ENCODE data around the gene HECA.
"Not testable (repeated sequence)": the region's sequence is repeated elsewhere in the genome, so short reads cannot be mapped to it uniquely, and the experiment has no call there.

The HECA gene

GRCh38 chr6:139186242-139186641, 51.4 kb downstream of the HECA start:
- H3K9me3 Mint-ChIP-seq: no peaks in the 10 kb centered on the region
- H3K27ac Mint-ChIP-seq: no peak overlapping the region
- H3K36me3 Mint-ChIP-seq (ENCODE audit: low read depth): peaks cover 16% of the 10 kb centered on the region
- H3K4me3 Mint-ChIP-seq: no peak overlapping the region
- H3K27me3 Mint-ChIP-seq (ENCODE audit: low read depth): no peaks in the 10 kb centered on the region
- no peak for DNase-seq (ENCODE audit: low spot score)
- H3K4me1 Mint-ChIP-seq (ENCODE audit: low read depth): peaks cover 25% of the 10 kb centered on the region

DNA sequence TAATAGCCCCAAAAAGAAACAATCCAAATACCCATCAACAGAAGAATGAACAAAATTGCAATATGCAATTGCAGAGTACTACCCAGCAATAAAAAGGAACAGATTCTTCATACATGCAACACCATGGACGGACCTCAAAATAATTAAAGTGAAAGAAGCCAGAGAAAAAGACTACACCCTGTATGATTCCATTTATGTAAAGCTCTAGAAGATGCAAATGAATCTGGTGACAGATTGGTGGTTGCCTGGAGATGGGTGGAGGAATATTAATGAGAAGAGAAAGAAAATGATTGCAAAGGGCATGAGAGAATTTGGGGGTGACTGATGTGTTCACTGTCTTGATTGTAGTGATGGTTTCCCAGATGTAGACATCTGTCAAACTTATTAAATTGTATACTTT, 51.8 kb downstream of the HECA start:
- H3K27ac Mint-ChIP-seq: peak overlapping the region; percentile 42
- H3K27me3 Mint-ChIP-seq (ENCODE audit: low read depth): no peaks in the 10 kb centered on the region
- peaks cover 25% of the 10 kb centered on the region for H3K4me1 Mint-ChIP-seq (ENCODE audit: low read depth)
- DNase-seq (ENCODE audit: low spot score): no peak
- H3K4me3 Mint-ChIP-seq: no peak overlapping the region
- peaks cover 13% of the 10 kb centered on the region for H3K36me3 Mint-ChIP-seq (ENCODE audit: low read depth)
- H3K9me3 Mint-ChIP-seq: no peaks in the 10 kb centered on the region

GRCh38 chr6:139187489-139187888, 52.6 kb downstream of the HECA start:
- no peaks in the 10 kb centered on the region for H3K9me3 Mint-ChIP-seq
- no peaks in the 10 kb centered on the region for H3K27me3 Mint-ChIP-seq (ENCODE audit: low read depth)
- peaks cover 6% of the 10 kb centered on the region for H3K36me3 Mint-ChIP-seq (ENCODE audit: low read depth)
- no peak overlapping the region for H3K27ac Mint-ChIP-seq
- H3K4me1 Mint-ChIP-seq (ENCODE audit: low read depth): peaks cover 25% of the 10 kb centered on the region
- no peak overlapping the region for H3K4me3 Mint-ChIP-seq
- no peak for DNase-seq (ENCODE audit: low spot score)

DNA sequence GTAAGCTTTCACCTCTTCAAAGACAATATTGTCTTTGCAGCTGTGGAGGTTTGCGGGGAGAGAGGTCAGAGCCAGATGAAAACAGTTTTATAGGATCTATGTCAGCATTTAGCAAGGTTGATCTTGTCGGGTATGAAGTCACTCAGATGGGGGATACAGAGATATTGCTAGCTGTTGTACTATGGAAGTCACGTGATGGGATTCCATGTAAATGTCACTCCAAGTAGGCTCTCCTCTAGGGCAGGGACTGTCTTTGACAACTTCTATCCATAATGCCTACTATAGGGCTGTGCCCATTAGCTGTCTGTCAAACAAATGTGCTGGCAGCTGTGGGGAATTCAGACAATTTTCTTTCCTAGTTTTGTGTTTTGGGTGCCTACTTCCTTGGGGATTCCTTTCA, 54.8 kb downstream of the HECA start:
- H3K4me1 Mint-ChIP-seq (ENCODE audit: low read depth): peaks cover 19% of the 10 kb centered on the region
- DNase-seq (ENCODE audit: low spot score): no peak
- H3K27me3 Mint-ChIP-seq (ENCODE audit: low read depth): no peaks in the 10 kb centered on the region
- no peaks in the 10 kb centered on the region for H3K9me3 Mint-ChIP-seq
- H3K4me3 Mint-ChIP-seq: no peak overlapping the region
- H3K36me3 Mint-ChIP-seq (ENCODE audit: low read depth): peaks cover 4% of the 10 kb centered on the region
- no peak overlapping the region for H3K27ac Mint-ChIP-seq

GRCh38 chr6:139194740-139195139, 59.9 kb downstream of the HECA start:
- no peaks in the 10 kb centered on the region for H3K27me3 Mint-ChIP-seq (ENCODE audit: low read depth)
- H3K27ac Mint-ChIP-seq: no peak overlapping the region
- no peak for DNase-seq (ENCODE audit: low spot score)
- H3K4me1 Mint-ChIP-seq (ENCODE audit: low read depth): peaks cover 1% of the 10 kb centered on the region
- no peaks in the 10 kb centered on the region for H3K36me3 Mint-ChIP-seq (ENCODE audit: low read depth)
- H3K9me3 Mint-ChIP-seq: no peaks in the 10 kb centered on the region
- H3K4me3 Mint-ChIP-seq: no peak overlapping the region

DNA sequence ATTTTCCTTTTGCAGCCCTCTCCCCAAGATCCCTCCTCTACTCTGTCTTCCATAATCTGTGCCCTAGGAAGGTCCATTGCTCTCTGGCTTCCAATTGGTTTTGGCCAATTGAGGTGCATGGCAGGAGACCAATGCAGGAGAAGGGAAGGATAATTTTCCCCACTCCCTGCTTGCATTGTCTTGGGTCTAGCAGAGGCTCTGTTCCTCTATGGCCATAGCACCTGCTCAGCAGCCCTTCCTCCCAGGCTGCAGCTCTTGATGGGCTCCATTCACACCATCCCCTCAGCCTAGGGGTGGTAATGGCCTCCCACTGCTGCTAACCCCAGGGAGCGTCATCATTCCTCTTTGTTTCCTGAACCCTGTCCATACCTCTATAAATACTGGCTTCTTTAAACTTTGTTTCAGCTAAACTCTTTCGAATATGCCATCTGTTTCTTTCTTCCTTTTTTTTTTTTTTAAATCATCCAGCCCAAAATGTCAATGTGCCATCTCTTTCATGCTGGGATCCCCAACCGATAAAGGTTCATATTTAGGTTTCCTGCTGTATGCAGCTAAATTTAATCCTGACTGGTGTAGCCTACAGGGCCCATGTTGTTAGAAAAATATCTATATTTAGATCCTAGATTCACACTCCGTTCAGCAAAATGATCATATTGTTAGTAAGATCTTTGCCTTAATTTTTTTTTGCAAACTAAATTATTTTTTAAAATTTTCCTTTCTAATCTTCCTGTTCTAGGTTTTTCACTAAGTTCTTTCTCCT, 63.8 kb downstream of the HECA start:
- H3K4me3 Mint-ChIP-seq: no peak overlapping the region
- H3K27me3 Mint-ChIP-seq (ENCODE audit: low read depth): no peaks in the 10 kb centered on the region
- H3K27ac Mint-ChIP-seq: no peak overlapping the region
- H3K4me1 Mint-ChIP-seq (ENCODE audit: low read depth): peaks cover 1% of the 10 kb centered on the region
- H3K9me3 Mint-ChIP-seq: peaks cover 5% of the 10 kb centered on the region
- DNase-seq (ENCODE audit: low spot score): no peak
- peaks cover 2% of the 10 kb centered on the region for H3K36me3 Mint-ChIP-seq (ENCODE audit: low read depth)

- no peaks in the 10 kb centered on the region for H3K27me3 Mint-ChIP-seq (ENCODE audit: low read depth)
- H3K36me3 Mint-ChIP-seq (ENCODE audit: low read depth): peaks cover 3% of the 10 kb centered on the region
- DNase-seq (ENCODE audit: low spot score): no peak
- H3K4me1 Mint-ChIP-seq (ENCODE audit: low read depth): peaks cover 1% of the 10 kb centered on the region
- H3K9me3 Mint-ChIP-seq: peaks cover 14% of the 10 kb centered on the region
- H3K27ac Mint-ChIP-seq: no peak overlapping the region
- H3K4me3 Mint-ChIP-seq: no peak overlapping the region
Observed at GRCh38 chr6:139201378-139201777, 66.5 kb downstream of the HECA start.

DNA sequence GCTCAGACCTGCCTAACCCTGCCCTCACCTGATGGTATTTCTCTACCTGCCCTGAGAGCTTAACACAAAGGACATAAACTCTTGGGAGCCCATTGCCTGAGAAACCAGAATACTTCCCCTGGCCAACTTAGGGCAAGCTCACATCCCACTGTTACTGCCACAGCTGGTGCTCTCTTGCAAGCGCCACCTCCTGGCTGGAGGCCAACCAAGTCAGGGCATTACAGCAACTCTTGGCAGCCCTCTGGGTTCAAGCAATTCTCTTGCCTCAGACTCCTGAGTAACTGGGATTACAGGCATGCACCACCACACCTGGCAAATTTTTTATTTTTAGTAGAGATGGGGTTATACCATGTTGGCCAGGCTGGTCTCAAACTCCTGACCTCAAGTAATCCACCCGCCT, 70.1 kb downstream of the HECA start:
- H3K27ac Mint-ChIP-seq: no peak overlapping the region
- peaks cover 12% of the 10 kb centered on the region for H3K36me3 Mint-ChIP-seq (ENCODE audit: low read depth)
- H3K4me1 Mint-ChIP-seq (ENCODE audit: low read depth): no peaks in the 10 kb centered on the region
- no peak for DNase-seq (ENCODE audit: low spot score)
- H3K27me3 Mint-ChIP-seq (ENCODE audit: low read depth): no peaks in the 10 kb centered on the region
- peaks cover 45% of the 10 kb centered on the region for H3K9me3 Mint-ChIP-seq
- no peak overlapping the region for H3K4me3 Mint-ChIP-seq

- Mint-ChIP-seq H3K27ac (no peak overlapping the region), H3K4me3 (no peak overlapping the region), H3K9me3 (peaks cover 48% of the 10 kb centered on the region), H3K36me3 (ENCODE audit: low read depth) (peaks cover 10% of the 10 kb centered on the region), H3K27me3 (ENCODE audit: low read depth) (no peaks in the 10 kb centered on the region), H3K4me1 (ENCODE audit: low read depth) (peaks cover 3% of the 10 kb centered on the region)
- DNase-seq (ENCODE audit: low spot score): no peak
Observed at GRCh38 chr6:139205843-139206242, 71.0 kb downstream of the HECA start.

GRCh38 chr6:139210766-139211165, 75.9 kb downstream of the HECA start:
- not testable (repeated sequence) for H3K4me1 Mint-ChIP-seq (ENCODE audit: low read depth); H3K4me3 Mint-ChIP-seq; H3K27me3 Mint-ChIP-seq (ENCODE audit: low read depth); H3K27ac Mint-ChIP-seq; DNase-seq (ENCODE audit: low spot score)
- peaks cover 50% of the 10 kb centered on the region for H3K9me3 Mint-ChIP-seq
- peaks cover 13% of the 10 kb centered on the region for H3K36me3 Mint-ChIP-seq (ENCODE audit: low read depth)

DNA sequence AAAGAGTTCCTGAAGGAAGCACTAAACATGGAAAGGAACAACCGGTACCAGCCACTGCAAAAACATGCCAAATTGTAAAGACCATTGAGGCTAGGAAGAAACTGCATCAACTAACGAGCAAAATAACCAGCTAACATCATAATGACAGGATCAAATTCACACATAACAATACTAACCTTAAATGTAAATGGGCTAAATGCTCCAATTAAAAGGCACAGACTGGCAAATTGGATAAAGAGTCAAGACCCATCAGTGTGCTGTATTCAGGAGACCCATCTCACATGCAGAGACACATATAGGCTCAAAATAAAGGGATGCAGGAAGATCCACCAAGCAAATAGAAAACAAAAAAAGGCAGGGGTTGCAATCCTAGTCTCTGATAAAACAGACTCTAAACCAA, 77.6 kb downstream of the HECA start:
- H3K4me3 Mint-ChIP-seq; H3K27me3 Mint-ChIP-seq (ENCODE audit: low read depth); H3K4me1 Mint-ChIP-seq (ENCODE audit: low read depth); H3K27ac Mint-ChIP-seq; H3K36me3 Mint-ChIP-seq (ENCODE audit: low read depth); DNase-seq (ENCODE audit: low spot score): not testable (repeated sequence)
- H3K9me3 Mint-ChIP-seq: peaks cover 38% of the 10 kb centered on the region

- Mint-ChIP-seq H3K36me3 (ENCODE audit: low read depth) (no peaks in the 10 kb centered on the region), H3K27me3 (ENCODE audit: low read depth) (no peaks in the 10 kb centered on the region), H3K4me1 (ENCODE audit: low read depth) (peaks cover 6% of the 10 kb centered on the region), H3K4me3 (peak overlapping the region; percentile 16), H3K27ac (peak overlapping the region; percentile 66), H3K9me3 (no peaks in the 10 kb centered on the region)
- peak; percentile 60 for DNase-seq (ENCODE audit: low spot score)
Observed at GRCh38 chr6:139219271-139219729, 84.4 kb downstream of the HECA start.

DNA sequence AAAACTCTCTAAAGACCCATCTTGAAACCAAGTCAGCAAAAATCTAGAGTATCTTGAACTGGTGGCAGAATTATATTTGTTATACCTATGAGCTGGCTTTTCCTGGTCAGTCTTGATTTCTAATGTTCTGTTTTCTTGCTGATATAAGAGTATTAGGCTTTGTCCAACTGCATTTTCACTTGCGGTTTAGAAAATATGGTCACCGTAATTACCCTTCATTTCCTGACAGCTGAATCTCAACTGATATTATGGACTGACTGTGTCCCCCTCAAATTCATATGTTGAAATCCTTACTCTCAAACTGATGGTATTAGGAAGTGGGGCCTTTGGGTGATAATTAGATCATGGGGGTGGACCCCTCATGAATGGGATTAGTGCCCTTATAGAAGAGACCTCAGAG, 84.9 kb downstream of the HECA start:
- Mint-ChIP-seq H3K4me1 (ENCODE audit: low read depth) (peaks cover 6% of the 10 kb centered on the region), H3K9me3 (no peaks in the 10 kb centered on the region), H3K4me3 (peak overlapping the region; percentile 16), H3K36me3 (ENCODE audit: low read depth) (no peaks in the 10 kb centered on the region), H3K27ac (peak overlapping the region; percentile 66), H3K27me3 (ENCODE audit: low read depth) (peaks cover 1% of the 10 kb centered on the region)
- no peak for DNase-seq (ENCODE audit: low spot score)

GRCh38 chr6:139228387-139228786, 93.5 kb downstream of the HECA start:
- H3K4me3 Mint-ChIP-seq; H3K27me3 Mint-ChIP-seq (ENCODE audit: low read depth); DNase-seq (ENCODE audit: low spot score); H3K9me3 Mint-ChIP-seq; H3K4me1 Mint-ChIP-seq (ENCODE audit: low read depth); H3K36me3 Mint-ChIP-seq (ENCODE audit: low read depth); H3K27ac Mint-ChIP-seq: not testable (repeated sequence)
